ENCODE data around the gene ZNF618.

DNA sequence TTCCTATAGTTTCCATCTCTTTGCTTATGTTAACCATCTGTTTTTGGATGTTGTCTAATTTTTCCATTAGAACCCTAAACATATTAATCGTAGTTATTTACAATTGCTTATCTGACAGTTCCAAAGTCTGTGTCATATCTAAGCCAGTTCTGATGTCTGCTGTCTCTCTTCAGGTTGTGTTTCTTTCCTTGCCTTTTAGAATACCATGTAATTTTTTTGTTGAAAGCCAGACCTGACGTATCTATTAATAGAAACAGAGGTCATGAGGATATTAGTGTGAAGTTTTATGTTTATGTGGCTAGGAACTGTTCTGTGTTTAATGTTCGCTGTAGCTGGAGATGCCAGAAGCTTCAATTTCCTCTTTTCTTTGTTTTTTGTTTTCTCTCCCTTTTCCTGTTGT is 52.2 kb downstream of the ZNF618 start:
- TF ChIP-seq, protein P1, sequence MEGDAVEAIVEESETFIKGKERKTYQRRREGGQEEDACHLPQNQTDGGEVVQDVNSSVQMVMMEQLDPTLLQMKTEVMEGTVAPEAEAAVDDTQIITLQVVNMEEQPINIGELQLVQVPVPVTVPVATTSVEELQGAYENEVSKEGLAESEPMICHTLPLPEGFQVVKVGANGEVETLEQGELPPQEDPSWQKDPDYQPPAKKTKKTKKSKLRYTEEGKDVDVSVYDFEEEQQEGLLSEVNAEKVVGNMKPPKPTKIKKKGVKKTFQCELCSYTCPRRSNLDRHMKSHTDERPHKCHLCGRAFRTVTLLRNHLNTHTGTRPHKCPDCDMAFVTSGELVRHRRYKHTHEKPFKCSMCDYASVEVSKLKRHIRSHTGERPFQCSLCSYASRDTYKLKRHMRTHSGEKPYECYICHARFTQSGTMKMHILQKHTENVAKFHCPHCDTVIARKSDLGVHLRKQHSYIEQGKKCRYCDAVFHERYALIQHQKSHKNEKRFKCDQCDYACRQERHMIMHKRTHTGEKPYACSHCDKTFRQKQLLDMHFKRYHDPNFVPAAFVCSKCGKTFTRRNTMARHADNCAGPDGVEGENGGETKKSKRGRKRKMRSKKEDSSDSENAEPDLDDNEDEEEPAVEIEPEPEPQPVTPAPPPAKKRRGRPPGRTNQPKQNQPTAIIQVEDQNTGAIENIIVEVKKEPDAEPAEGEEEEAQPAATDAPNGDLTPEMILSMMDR (IDR thresholded peaks at IDR 0.05): no peak
- TF ChIP-seq POLR2A (IDR thresholded peaks at IDR 0.05): no peak
- no peak for TF ChIP-seq EP300 (IDR thresholded peaks at IDR 0.05)

Data from ovary (tissue), 3 donors.